NCI-H69 (cell line): ENCODE data around the gene MUC4.

Experiments used
- DNase-seq: peaks from one replicate; lab custom pipeline; 2025; lab: John Stamatoyannopoulos, UW

The MUC4 gene

DNA sequence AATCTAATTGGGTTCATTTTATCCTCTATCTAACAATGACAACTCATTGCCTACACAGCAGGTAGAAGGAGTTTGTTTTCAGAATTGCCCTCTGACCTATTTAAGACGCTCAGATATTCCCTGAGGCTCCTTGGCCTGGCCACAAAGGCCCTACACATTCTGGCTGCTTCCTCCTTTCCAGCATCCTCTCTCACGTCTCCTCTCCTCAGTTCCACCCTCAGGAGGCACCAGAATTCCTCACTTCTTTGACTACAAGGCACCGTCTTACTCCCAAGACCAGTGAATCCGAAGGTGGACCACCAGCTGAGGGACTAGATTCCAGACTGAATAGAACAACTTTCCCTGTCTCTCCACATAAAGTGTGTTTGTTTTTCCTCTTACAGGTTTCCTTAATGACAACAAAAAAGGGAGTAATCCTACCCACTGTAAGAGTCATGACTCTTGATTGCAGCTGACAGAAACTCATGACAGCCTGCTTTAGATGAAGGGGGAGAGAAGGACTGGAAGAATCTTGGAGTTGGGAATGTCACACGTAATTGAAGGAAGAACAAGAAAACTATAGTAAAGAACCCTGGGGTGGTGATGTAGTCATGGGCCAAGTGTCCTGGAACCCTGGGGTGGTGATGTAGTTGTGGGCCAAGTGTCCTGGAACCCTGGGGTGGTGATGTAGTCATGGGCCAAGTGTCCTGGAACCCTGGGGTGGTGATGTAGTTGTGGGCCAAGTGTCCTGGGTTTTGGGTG, 112.9 kb downstream of the MUC4 start:
- no peak for DNase-seq

DNA sequence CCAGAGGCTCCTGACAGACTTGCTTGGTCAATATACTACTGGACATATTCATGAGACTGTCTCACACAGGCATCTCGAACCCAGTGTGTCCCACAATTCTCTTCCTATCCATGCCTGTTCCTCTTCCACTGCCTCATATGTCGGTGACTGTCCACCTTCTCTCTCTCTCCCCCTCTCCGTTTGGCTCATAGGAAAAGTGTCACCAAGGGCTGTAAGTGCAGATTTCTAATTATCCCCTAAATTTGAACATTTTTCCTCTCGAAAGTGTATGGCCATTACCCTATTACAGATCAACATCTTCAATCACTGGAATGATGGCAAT, 113.4 kb downstream of the MUC4 start:
- DNase-seq = no peak

DNA sequence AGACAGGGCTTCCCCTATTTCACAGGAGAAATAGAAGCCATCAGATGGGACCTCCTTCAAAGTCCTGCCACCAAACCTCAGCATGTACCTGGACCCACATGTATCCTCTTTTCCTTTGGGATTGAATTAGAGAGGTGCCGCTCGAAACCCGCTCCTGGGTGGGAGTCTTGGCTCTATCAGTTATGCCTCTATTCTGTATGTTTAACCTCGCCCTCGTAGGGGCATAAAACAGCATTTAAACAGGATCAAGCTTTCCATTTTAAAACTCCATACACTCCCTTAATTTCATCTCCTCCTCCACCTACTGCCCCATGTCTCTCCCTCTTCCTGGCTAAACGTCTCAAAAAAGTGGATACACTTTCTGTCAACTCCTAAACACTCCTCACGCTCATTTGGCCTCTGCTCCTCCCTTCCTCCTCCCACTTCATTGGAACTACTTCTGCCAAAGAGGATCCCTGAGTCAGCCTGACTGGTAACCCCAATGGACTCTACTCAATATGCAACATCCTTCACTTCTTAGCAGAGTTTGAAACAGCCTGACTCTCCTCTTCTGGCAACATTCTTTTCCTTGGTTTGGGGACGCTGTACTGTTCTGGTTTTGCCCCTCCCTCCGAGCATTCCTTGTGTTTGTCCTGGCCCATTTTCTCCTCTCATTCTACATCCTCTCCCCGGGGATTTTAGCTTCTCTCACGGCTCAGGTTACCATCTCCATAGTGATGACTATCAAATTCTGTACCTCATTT, 114.0 kb downstream of the MUC4 start:
- DNase-seq = no peak
